ENCODE data around the gene SRGN. TPM values are rescaled to one million over a fixed set of nuclear protein-coding genes. Genes with fewer than 3 reads are reported as not detected.
A peak's percentile ranks its signal among the peaks of the same experiment; 100 is the strongest.

SRGN gene
- total RNA-seq, 6 experiments from 2014 or later = 128 to 471 (median 424) TPM

DNA sequence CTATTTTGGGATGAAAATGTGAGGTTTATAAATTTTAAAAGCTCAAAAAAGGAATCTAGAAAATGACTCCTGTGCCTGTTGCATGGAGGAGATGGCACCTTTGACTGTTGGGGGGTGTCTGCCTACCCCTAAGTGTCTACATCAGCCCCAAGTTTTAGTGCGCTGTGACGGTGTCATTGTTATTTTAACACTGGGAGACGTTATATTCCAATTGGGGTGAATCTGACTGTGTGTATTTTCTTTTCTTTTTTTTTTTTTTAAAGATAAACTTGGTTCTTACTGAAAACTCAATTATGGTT, 517 bp downstream of the SRGN start:
- H3K36me3 Mint-ChIP-seq (ENCODE audit: low read depth) = peaks cover 26% of the 10 kb centered on the region; the same call in 1 of the 2 replicates
- DNase-seq = no peak

DNA sequence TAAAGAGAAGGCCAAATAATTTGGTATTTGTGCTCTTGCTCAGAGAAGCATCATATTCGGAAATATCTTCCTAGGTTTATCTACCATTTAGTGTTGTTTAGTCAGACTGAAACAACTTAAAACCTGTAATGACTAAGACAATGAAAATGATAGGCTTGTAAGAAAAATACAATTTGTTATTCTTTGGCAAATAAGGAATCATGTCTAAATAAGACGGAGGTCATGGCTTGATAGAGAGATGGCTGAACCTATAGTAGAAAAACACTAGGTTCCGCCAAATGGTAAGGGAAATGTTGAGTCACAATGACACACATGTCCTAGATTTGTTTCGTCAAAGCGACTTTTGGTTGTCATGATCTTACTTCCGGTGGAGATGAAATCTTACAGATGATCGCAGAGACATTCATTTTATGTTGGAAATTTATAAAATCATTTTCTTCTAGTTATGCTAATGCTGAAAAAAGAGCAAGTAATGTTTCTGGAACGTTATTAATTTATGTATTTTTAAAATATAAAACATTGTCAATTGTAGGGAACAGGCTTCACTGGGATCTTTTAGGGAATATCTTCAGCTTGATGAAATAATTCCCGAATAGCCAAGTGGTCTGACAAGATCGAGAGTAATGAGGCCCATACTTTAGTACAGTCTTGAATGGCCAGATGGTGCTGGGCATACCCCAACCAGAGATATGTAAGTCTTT, 1.0 kb downstream of the SRGN start:
- H3K4me3 Mint-ChIP-seq = peak overlapping the region; percentile 93
- peaks cover 79% of the 10 kb centered on the region for H3K4me1 Mint-ChIP-seq (ENCODE audit: low read depth)
- no peaks in the 10 kb centered on the region; the same call in 1 of the 2 replicates for H3K27me3 Mint-ChIP-seq (ENCODE audit: insufficient read depth)
- TF ChIP-seq CTCF (IDR thresholded peaks at IDR 0.05) = no peak
- peak; percentile 39 for DNase-seq
- peak overlapping the region; percentile 94 for H3K27ac Mint-ChIP-seq
- peaks cover 28% of the 10 kb centered on the region; the same call in 1 of the 2 replicates for H3K36me3 Mint-ChIP-seq (ENCODE audit: low read depth)
- no peaks in the 10 kb centered on the region for H3K9me3 Mint-ChIP-seq

More for the DNA sequence above, 517 bp downstream of the SRGN start:
- Mint-ChIP-seq H3K27ac (peak overlapping the region; percentile 94), H3K4me3 (peak overlapping the region; percentile 93), H3K9me3 (no peaks in the 10 kb centered on the region), H3K4me1 (ENCODE audit: low read depth) (peaks cover 77% of the 10 kb centered on the region), H3K27me3 (ENCODE audit: insufficient read depth) (no peaks in the 10 kb centered on the region; the same call in 1 of the 2 replicates)
- TF ChIP-seq CTCF (IDR thresholded peaks at IDR 0.05) = no peak

DNA sequence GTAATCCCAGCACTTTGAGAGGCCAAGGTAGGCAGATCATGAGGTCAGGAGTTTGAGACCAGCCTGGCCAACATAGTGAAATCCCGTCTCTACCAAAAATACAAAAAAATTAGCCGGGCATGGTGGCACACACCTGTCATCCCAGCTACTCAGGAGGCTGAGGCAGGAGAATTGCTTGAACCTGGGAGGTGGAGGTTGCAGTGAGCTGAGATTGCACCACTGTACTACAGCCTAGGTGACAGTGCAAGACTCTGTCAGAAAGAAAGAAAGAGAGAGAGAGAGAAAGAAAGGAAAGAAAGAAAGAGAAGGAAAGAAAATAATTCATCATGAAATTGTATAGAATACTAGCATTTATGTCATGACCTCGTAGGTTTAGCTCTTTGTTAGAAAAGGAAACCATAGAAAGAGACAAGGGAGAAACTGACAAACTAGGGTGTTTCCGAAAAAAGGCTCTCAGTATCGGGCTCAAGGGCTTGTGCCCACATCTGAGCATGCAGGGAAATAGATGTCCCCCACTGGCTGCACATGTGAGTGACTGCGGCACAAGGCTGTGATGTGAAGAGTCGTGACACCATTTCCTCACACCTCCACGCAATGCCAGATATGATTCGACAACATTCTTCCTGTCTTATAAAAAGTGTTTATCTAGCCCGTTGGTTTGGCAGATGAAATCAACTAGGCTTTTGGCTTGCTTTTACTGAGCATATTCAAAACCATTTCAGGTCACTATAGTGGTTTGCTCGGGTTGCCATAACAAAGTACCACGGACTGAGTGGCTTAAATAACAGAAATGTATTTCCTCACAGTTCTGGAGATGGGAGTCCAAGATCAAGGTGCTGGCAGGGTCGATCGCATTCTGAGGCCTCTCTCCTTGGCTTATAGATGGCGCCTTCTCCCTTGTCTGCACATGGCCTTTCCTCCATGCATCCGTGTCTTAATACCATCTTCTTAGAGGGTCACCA, 2.0 kb downstream of the SRGN start:
- Mint-ChIP-seq H3K27ac (peak overlapping the region; percentile 94), H3K9me3 (no peaks in the 10 kb centered on the region), H3K4me3 (peak overlapping the region; percentile 93), H3K27me3 (ENCODE audit: insufficient read depth) (peaks cover 1% of the 10 kb centered on the region; the same call in 1 of the 2 replicates), H3K4me1 (ENCODE audit: low read depth) (peaks cover 79% of the 10 kb centered on the region), H3K36me3 (ENCODE audit: low read depth) (peaks cover 28% of the 10 kb centered on the region; the same call in 1 of the 2 replicates)
- no peak for DNase-seq
- no peak for TF ChIP-seq CTCF (IDR thresholded peaks at IDR 0.05)

DNA sequence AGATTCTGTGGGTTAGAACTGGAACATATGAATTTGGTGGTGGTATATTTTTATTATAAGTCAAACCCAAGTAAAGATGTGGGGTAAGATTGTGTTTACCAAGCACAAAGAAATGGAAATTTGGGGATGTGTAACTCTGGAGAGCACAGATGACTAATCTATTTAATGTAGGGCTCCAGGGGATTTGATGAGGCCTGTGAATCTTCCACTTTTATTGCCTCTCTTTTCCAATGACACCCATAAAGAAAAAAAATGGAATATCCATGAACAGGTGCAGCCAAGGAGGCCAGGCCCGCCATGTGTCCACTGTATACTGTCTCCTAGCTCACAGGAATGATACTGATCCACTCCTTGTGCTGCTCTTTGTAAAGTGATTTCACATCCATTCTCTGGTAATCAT, 2.8 kb downstream of the SRGN start:
- no peak for TF ChIP-seq CTCF (IDR thresholded peaks at IDR 0.05)
- H3K27ac Mint-ChIP-seq = peak overlapping the region; percentile 94; the same call in 1 of the 2 replicates

GRCh38 chr10:69091143-69091651, 3.3 kb downstream of the SRGN start:
- Mint-ChIP-seq H3K36me3 (ENCODE audit: low read depth) (peaks cover 28% of the 10 kb centered on the region; the same call in 1 of the 2 replicates), H3K4me3 (peak overlapping the region; percentile 93), H3K9me3 (no peaks in the 10 kb centered on the region), H3K27me3 (ENCODE audit: insufficient read depth) (peaks cover 2% of the 10 kb centered on the region; the same call in 1 of the 2 replicates), H3K27ac (peak overlapping the region; percentile 94; the same call in 1 of the 2 replicates), H3K4me1 (ENCODE audit: low read depth) (peaks cover 69% of the 10 kb centered on the region)
- TF ChIP-seq CTCF (IDR thresholded peaks at IDR 0.05) = no peak
- no peak for DNase-seq

More for the DNA sequence above, 2.8 kb downstream of the SRGN start:
- Mint-ChIP-seq H3K4me3 (peak overlapping the region; percentile 93), H3K36me3 (ENCODE audit: low read depth) (peaks cover 28% of the 10 kb centered on the region; the same call in 1 of the 2 replicates), H3K4me1 (ENCODE audit: low read depth) (peaks cover 74% of the 10 kb centered on the region), H3K9me3 (no peaks in the 10 kb centered on the region), H3K27me3 (ENCODE audit: insufficient read depth) (peaks cover 2% of the 10 kb centered on the region; the same call in 1 of the 2 replicates)
- no peak for DNase-seq
